GM19438 (cell line): ENCODE data around the gene SIPA1L3.
"Not testable (repeated sequence)": the region's sequence is repeated elsewhere in the genome, so short reads cannot be mapped to it uniquely, and the experiment has no call there.

Experiments used
- ATAC-seq: cut with Tn5 transposase; IDR thresholded peaks from one replicate; pipeline ENCODE4 v1.9.1; 2021; ENCODE audit warnings: low read depth; ENCODE audit not compliant: unreplicated experiment

SIPA1L3 gene

DNA sequence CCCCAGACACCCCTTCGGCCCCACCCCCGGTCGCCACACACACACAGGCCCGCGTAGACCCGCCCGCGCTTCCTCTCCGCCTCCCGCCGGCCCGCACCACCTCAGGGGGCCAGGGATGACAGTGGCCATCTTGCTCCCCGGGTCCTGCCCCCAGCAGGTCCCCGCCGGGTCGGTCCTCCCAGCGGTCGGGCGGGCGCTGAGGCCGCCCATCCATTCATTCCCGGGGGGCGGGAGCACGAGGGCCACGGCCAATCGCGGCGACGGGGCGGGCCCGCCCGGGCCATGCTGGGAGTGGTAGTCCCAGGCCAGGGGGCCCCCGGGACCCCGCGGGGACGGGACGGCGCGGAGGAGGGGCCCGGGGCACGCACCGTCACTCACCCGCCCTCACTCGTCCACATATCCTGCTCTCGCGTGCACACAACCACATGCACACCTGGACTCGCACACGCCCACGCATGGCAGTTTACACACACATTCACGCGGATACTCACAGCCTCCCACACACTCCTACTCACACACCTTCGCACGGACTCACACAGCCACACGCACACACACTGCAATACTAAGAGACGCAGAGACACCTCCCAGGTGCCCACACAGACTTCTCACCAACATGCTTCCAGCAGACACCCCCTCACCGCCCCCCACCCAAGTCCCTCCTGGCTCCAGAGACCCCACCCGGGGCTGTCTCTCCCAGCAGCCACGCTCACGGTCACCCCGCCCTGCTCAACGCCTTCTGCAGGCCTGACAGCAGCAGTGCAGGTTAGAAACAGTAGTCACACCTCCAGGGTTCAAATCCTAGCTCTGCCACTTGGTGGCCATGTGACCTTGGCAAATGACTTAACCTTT, 317.2 kb downstream of the SIPA1L3 start, which contains the start of gene DPF1:
Gene DPF1, minus strand, starts transcription at position 209 of the 849 bp plus-strand sequence. Its CDS starts 80 bp downstream, at position 129.
- peak; percentile 63 for ATAC-seq

DNA sequence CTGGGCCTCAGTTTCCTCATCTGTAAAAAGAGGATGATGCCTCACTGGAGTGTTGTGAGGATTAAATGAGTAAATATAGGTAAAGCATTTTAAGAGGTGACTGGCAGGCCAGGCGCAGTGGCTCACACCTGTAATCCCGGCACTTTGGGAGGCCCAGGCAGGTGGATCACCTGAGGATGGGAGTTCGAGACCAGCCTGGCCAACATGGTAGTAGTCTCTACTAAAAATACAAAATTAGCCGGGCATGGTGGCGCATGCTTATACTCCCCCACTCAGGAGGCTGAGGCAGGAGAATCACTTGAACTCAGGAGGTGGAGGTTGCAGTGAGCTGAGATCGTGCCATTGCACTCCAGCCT, 317.8 kb downstream of the SIPA1L3 start:
- not testable (repeated sequence) for ATAC-seq

DNA sequence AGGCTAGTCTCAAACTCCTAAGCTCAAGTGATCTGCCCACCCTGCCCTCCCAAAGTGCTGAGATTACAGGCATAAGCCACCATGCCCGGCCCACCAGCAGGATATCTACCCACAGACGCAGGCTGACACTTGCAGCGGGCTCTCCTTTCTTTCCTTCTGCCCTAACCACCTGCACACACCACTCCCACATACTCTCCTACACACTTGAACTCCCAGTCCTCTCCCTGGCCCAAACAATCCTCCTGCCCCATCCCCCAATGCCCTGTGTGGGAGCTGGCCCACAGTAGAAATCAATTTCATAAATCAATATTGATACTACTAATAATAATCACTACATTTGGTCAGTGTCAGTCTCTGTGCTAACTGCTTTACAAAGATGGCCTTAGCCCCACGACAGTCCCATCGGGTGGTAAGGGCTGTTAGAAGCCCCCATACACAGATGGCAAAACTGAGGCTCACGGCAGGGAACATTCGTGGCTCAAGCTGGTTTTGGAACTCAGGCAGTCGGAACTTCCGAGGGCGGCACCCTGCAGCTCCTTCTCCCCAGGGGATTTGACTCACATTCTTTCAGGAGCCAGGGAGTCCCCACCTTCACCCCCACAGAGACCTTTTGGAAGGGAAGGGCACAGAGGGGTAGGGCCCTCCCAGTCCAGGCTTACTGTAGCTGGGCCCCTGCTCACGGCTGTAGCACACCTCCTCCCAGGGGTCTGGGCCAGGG, 320.4 kb downstream of the SIPA1L3 start:
- ATAC-seq: no peak

DNA sequence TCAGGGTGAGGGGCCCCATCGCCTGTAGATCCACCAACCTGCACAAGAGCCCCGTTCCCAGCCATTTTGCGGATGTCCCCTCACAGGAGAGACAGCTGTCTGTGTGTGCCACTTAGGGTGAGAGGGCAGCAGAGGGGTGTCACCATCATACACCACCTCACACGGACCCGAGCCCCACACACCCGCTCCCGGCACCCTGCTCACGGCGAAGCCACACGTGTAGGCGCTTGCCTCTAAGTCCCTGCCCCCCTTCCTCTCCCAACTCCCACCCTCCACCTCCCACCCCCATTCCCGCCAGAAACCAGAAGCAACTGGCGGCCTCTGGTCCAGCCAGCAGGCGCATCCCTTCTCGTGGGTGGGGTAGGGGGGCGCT, 321.0 kb downstream of the SIPA1L3 start:
- no peak for ATAC-seq

DNA sequence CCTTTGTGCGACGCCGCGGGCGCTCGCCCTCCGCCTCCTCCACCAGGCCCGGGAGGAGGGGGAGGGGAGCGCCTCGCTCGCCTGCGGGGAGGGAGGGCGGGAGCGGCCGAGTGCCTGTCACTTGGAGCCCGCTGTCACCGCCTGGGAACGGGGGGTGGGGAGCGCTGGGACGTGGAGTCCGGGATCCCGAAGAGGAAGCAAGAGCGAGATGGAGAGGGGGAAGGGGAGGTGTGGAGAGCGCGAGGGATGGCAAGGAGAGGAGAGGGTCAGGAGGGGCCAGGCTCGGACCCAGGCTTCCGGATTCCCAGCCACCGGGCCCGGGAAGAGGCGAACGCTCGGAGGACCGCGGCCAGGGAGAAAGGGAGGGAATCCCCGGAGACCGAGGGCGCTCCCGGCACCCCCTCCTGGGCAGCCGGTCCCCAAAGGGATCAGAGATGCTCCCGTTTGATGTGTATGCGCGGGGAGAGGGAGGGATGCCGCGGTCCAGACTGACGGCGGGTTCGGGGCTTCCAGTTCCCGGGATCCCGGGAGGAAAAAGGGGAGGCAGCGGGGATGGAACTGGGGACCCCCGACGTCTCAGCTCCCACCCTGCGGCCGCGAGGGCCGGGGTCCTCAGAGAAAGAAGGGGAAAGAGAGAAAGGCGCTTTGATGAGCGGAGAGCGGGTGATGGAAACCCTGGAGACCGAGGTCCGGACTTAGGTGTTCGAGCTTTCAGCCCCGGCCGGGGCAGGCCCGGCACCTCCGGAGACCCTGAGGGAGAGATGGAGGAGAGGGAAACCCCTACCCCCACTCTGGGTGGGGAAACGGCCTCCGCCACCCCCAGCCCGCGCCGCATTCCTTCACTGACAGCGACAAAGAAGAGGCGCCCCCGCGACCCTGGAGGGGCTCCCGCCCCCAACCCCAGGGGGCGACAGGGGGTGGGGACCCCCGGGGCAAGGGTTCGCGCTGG, 321.8 kb downstream of the SIPA1L3 start:
- ATAC-seq: no peak

DNA sequence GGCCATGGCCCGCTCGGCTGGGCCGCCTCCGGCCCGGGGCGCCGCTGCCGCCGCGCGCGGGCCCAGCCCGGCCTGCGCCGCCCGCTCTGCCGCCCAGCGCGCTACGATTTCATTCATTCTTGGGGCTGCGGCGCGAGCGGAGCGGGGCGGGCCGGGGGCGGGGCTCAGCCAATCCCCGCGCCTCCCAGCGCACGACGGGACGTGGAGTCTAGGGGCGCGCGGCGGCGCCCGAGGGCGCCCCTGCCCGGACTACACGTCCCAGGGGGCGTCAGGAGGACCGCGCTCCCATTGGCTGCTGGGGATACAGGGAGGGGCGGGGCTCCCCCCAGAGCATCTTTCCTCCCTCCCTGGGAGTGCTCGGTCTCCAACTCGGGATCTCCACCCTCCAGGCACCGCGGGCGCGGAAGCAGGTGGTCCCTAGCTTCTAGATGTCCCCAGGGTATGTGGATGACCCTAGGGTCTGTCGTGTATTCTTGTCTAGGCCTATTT, 322.6 kb downstream of the SIPA1L3 start:
- no peak for ATAC-seq

DNA sequence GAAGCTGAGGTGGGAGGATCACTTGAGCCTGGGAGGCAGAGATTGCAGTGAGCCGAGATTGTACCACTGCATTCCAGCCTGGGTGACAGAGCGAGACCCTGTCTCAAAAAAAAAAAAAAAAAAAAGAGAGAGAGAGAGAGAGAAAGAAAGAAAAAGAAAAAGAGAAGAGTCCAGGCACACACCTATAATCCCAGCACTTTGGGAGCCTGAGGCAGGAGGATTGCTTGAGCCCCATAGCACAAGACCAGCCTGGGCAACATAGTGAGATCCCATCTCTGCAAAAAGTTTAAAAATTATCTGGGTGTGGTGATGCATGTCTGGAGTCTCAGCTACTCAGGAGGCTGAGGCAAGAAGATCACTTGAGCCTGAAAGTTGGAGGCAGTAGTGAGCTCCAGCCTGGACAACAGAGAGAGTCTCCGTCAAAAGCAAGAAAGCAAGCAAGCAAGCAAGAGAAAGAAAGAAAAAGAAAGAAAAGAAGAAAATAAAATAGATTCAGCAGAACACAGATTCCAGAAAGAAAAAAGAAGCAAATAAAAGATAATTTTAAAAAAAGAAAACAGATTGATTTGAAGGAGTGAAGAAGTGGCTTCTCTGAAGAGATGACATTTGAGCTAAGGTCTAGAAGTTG, 323.6 kb downstream of the SIPA1L3 start:
- not testable (repeated sequence) for ATAC-seq

DNA sequence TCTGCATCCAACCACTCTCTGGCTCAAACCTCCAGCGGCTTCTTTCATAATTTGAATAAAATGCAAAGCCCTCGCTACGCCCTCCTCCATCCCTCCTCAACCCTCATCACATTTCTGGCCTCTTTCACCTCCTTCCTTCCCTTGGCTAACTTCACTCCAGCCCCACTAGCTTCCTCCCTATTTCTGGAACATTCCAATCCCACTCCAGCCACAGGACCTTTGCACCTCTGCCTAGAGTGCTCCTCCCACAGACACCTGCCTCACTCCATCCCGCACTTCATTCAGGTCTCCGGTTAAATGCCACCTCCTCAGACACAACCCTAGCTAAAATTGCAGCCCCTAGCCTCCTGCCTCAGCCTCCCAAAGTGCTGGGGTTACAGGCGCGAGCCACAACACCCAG, 324.9 kb downstream of the SIPA1L3 start:
- ATAC-seq: no peak

DNA sequence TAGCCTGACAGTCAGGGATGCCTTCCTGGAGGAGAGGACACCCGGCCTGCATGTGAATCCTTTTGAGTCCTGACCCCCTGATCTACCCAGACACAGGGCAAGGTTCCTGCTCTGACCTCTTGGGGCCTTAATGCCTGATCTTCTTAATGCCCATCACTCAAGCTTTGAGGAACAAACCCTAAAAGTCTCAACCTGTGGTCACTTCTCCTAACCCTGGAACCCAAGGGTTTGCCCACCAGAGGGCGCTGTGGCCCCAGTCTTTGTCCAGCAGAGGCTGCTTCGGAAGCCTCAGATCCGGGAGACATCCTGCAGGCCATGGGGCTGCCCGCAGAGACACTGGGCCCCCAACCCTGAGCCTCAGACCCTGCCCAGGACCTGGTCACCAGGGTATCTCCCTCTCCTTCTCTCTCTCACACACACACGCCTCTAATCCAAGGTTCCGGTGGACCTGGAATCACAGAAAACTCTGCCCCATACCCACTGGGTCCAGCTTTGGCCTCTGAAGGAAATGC, 326.8 kb downstream of the SIPA1L3 start:
- ATAC-seq: no peak

DNA sequence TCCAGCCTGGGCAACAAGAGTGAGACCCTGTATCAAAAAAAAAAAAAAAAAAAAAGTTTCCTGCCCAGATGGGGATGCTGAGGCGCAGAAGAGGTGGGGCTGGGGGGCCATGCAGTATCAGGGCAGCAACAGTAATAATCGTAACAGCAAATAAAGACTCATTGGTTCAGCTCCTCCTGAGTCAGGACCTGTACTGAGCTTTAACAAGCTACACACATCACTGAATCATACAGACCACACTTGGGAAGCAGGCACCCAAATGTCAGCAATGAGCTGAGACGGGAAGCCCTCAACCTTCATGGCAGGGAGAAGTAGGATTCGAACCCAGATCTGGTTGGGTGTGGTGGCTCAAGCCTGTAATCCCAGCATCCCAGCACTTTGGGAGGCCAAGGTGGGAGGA, 327.6 kb downstream of the SIPA1L3 start:
- ATAC-seq: no peak

DNA sequence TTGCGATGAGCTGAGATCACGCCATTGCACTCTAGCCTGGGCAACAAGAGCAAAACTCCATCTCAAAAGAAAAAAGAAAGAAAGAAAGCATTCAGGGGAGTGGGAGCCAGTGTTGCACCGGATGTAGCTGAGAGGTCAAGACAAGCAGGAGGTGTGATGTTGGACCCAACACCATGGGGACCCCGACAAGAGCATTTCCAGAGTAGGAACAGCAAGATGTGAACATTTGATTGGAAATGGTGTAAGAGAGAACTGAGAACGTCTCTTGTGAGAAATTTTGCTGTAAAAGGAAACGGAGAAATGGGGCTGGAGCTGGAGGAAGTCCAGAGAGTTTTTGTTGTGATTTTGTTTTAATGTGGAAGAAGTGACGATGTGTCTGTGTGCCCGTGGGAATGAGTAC, 332.8 kb downstream of the SIPA1L3 start:
- ATAC-seq: no peak

DNA sequence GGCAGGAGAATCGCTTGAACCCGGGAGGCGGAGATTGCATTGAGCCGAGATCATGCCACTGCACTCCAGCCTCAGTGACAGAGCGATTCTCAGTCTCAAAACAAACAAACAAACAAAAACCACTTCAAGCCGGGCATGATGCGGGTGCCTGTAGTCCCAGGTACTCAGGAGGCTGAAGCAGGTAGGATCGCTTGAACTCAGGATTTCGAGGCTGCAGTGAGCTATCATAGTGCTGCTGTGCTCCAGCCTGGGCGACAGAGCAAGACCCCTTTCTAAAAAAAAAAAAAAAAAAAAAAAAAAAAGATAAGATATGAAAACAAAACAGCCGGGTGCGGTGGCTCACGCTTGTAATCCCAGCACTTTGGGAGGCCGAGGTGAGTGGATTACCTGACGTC, 336.3 kb downstream of the SIPA1L3 start:
- no peak for ATAC-seq

DNA sequence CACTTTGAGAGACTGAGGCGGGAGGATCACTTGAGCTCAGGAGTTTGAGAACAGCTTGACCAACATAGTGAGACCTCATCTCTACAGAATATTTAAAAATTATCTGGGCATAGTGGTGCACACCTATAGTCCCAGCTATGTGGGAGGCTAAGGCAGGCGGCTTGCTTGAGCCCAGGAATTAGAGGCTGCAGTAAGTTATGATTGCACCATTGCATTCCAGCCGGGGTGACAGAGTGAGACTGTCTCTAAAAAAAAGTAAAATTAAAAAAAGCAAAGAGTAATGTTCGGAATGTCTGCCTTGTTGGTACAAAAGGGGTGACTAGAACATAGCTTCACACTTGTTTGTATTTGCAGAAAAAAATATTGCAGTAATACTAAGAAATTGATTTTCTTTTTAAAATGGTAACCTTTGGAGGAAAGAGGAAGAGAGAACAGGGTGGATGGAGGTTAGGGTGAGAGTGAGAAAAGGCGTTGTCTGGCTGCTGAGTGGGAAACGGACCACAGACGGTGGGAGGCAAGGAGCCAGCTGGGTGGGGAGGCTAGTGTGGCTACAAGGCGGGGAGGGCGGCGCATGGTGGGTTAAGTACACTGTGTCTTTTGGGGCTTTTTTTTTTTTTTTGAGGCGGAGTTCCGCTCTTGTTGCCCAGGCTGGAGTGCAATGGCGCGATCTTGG, 339.0 kb downstream of the SIPA1L3 start:
- no peak for ATAC-seq

DNA sequence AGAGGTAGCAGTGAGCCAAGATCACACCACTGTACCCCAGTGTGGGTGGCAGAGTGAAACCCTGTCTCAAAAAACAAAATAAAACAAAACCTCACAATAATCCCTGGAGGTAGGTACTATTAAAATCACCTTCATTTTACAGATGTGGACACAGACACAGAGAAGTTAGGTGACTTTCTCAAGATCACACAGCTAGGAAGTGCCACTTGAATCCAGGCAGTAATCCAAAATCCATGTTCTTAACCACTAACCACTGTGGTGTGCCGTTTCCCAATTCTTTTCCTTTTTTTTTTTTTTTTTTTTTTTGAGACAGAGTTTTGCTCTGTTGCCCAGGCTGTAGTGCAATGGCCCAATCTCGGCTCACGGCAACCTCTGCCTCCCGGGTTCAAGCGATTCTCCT, 340.1 kb downstream of the SIPA1L3 start:
- no peak for ATAC-seq

DNA sequence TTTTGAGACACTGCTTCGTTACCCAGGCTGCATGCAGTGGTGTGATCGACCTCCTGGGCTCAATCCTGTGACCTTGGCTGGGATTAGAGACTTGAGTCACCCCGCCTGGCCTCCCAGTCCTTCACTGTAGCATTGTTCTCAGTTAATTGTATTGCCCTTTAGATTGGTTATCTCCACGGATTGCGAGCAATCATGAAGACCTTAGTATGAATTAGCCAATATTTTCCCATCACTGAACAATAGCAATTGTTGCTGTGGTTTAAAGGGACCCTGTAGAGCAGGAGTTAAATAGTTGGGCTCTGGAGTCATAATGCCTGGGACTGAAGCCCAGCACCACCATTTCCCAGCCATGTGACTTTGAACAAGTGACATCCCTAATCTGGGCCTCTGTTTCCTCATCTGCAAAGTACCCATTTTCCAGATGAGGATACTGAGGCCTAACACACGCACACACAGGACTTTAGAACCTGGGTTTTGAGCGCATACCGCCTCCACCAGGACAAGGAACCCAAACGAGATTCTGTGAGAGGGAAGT, 340.8 kb downstream of the SIPA1L3 start:
- no peak for ATAC-seq

DNA sequence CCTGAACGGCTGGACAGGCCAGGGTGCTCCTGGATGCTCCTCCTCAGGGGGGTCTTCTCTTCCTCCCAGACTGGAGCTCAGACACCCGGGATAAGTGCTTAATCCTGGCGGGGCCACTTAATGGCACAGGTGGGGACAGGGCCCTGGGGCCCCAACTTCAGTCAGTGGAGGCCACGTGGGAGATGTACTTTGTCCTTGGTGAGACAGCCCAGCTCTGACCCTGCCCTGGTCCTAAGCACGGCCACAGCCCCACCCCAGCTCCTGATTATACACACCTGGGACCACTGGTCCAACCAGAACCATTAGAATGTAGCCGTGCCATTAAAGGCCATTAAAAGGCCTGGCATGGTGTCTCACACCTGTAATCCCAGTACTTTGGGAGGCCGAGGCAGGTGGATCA, 341.4 kb downstream of the SIPA1L3 start:
- ATAC-seq: no peak

DNA sequence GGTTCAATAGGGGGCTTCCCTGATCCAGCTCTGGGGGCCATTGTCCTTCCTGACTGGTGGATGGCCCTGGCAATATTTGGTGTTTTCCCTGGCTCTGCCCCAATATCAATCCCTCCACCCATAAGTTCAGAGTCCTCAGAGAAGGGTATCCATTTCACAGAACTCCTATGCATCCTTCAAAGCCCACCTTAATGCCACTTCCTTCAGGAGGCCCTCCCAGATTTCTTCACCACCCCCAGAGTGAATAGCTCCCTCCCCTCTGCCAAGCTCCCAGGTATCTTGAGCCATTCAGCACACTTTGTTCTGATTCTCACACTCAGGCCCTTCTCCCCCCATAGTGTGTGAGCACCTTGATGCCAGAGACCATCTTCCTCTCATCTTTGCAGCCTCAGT, 343.4 kb downstream of the SIPA1L3 start:
- ATAC-seq: no peak

DNA sequence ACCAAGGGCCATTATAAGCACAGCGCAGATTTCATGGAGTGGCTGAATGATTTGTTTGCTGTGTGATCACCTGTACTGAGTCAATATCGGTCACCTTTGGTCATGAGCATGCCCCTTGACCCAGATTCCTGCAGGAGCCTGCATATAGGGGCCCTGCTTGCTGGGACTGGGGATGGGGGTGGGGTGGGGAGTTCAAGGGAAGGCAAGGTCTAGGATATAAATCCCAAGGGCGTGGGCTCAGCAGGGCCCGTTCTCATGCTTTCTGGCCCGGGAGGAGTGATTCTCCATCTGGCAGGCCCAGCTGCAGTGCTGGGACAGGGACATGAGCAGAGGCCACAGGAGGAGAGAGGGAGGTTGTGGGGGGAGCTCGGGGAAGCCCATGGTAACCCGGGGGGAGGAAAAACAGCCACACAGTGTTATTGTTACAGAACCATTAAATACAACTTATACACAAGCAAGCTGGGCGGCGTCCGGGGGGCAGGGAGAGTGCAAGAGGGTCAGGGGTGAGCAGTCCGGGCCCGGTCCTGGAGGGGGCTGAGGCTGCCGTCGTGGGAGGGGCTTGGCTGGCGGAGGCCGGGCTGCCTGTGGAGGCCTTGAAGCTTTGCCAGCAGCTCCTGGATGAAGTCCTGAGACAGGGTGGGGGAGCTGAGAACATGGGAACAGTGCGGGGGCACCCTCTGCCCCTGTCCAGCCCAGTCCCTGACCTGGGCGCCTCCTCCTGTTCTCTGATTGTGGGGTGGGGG, 344.0 kb downstream of the SIPA1L3 start:
- ATAC-seq: no peak
